ENCODE results near the gene AATF.

GRCh38 chr17:37060928-37061327 lies 112.2 kb downstream of the AATF start:
- TF ChIP-seq EZH2 (IDR thresholded peaks at IDR 0.05) (no peak), CTCF (IDR thresholded peaks at IDR 0.05) (no peak), EZH2phosphoT487 (IDR thresholded peaks at IDR 0.05) (no peak)
